SK-MEL-5 (cell line): ENCODE measurements around the gene ABHD17A. TPM values are rescaled to one million over a fixed set of nuclear protein-coding genes. Genes with fewer than 3 reads are reported as not detected.

Source experiments
- DNase-seq: peaks from one replicate; pipeline ENCODE4 v3.0.0-alpha.2; 2016; ENCODE audit warnings: low read depth, low spot score
- in situ Hi-C: cut with HindIII; loops from 2 replicates; pipeline ENCODE4 v1.10.0; 2016; ENCODE audit warnings: low sequenced_read_pairs, high pct_unique_total_duplicates, low pct_unique_long_range_greater_than_20kb
- total RNA-seq: library from RNA; depleted of rRNA; stranded (reverse); fragments of >200 nt; shearing (Covaris generic); gene quantifications from 2 replicates; pipeline ENCODE4 v1.2.3, GENCODE V29; 2014; rRNA removed

Gene ABHD17A
- total RNA-seq, 1 experiment from 2014 or later: 48.0 TPM

GRCh38 chr19:1837625-1838105, 47.6 kb downstream of the ABHD17A start:
- peak; percentile 47 for DNase-seq
- in situ Hi-C loops: no loop called here

GRCh38 chr19:1837222-1837565, 48.1 kb downstream of the ABHD17A start:
- in situ Hi-C loops: no loop called here
- no peak for DNase-seq

DNA sequence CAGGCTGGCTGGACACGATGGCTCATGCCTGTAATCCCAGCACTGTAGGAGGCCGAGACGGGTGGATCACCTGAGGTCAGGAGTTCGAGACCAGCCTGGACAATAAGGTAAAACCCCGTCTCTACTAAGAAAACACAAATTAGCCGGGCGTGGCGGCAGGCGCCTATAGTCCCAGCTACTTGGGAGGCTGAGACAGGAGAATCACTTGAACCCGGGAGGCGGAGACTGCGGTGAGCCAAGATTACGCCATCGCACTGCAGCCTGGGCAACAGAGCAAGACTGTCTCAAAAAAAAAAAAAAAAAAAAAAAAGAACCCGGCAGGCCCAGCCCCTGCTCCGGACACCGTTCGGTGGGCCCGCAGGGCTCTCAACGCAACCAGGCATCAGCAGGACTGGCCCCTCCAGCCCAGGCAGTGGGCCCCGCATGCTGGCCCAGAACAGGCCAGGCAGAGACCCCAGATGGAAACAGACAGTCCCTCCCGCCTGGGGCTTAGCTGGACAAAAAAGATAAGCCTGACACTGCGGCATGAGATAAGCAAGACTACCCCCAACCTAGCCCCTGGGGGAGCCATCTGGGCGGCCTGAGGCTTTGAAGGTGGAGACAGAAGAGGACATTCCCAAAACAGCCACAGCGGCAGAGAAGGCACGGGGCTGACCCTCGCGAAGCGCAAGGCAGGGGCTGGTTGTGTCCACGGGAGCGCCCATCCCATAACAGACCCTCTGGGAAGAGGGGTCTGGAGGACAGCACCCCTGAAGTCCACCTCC, 48.7 kb downstream of the ABHD17A start:
- no peak for DNase-seq
- in situ Hi-C loops: no loop called here

DNA sequence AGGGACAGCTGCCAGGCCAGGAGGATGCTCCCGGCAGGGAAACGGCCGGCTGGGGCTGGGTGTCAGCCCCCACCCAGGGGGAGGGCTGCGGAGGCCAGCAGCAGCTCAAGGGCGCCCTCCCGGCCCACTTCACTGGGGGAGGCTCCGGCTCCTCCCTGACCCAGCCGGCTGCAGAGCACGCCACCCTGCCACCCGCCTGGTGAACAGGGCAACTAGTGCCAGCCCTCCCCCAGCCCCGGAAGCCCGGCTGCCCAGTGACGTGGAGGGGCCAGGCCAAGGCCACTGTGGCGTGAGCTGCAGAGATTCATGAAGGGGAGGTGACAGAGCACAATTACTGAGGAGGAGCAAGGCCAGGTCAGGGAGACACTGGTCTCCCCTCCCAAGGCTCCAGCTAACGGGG, 51.8 kb downstream of the ABHD17A start:
- in situ Hi-C loops: no loop called here
- DNase-seq: no peak

DNA sequence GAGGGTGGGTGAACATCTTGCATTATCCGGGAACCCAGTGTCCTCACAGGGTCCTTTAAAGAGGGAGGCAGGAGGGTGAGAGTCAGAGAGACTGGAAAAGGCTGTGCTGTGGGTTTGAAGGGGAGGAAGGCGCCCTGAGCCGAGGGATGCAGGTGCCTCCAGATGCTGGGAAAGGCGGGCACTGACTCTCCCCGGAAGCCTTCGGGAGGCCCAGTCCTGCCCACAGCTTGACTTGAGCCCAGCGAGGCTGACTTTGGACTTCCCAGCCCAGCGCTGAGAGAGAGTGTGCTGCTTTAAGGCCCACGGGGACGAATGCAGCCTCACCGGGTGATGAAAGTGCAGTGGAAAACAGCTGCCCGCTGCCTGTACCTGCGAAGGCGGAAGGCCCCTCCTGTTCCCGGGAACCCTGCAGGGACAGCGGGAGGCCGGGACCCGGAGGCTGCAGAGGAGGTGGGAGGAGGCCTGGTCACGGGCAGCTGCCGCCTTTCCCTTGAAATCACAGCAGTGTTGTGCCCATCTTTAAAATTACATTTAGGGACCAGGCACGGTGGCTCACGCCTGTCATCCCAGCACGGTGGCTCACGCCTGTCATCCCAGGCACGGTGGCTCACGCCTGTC, 53.1 kb downstream of the ABHD17A start:
- in situ Hi-C loops: no loop called here
- DNase-seq: no peak

- DNase-seq: no peak
- in situ Hi-C loops: no loop called here
These were observed 54.3 kb downstream of the ABHD17A start for GRCh38 chr19:1830978-1831377.

DNA sequence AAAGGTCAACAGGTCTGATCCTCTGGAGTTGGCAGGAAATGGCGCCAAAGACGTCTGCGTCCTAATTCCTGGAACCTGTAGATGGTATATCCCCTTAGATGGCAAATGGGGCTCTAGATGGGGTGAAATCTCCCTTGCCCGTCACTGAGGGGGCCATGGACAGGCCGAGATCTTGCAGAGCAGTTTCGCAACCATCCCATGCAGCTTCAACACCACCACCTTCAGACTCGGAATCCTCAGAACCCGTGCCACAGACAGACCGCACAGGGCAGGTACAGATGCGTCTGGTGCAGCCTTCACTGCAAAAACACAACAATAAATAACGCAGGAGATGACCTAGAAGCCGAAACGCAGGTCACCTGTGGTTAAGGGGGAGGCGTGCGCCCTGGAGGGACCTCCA, 54.7 kb downstream of the ABHD17A start:
- in situ Hi-C loops: no loop called here
- DNase-seq: no peak

GRCh38 chr19:1829958-1830357, 55.3 kb downstream of the ABHD17A start:
- DNase-seq: no peak
- in situ Hi-C loops: no loop called here

DNA sequence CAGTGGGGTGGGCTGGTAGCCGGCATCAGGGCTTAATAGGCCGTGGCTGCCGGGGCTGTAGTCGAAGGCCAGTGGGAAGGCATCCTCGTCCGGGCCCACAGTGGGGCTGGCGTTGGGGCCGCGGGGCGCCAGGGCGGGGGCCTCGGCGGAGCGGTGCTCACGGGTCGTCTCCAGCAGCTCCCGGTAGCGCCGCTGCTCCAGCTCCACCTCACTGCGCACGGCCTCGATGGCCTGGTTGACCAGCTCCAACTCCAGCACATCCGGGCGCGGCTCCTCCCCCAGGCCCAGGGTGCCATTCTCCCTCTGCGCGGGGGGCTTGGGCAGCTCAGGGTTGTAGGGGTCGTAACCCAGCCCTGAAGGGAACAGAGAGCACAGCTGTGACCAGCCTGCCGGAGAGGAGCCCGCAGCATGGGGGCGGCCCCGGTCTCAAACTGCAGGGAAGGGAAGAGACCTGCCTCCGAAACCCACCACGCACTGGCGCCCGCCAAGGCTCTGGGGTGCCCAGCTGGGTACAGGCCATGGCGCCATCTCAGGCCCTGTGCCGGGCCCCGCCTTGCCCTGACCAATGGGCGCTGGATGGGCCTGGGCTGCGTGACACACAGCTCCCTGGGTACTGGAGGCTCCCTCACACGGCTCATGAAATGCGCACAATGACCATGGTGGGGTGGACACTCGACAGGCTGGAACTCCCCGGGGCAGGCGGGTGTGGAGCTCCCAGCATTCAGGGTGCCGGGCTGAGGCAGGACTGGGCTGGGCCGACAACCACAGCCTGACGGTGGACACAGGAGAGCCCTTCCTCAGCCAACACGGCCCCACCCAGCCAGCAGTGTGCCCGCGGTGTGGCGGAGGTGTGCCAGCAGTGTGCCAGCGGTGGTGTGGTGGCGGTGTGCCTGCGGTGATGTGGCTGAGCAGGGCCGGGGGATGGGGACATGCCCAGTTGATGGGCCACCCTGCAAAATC, 56.7 kb downstream of the ABHD17A start:
- no peak for DNase-seq
- in situ Hi-C loops: no loop called here

GRCh38 chr19:1827566-1828278, 57.6 kb downstream of the ABHD17A start:
- in situ Hi-C loops: no loop called here
- DNase-seq: no peak

Other genes starting within 250 kb of the ABHD17A start
- gene TCF3, start 232.9 kb downstream of the ABHD17A start, total RNA-seq: 21.4 and 23.2 TPM in 2 replicates
- not detected in 2 replicates for gene ONECUT3, start 132.0 kb downstream of the ABHD17A start, total RNA-seq
- 1.4 and 2.0 TPM in 2 replicates for gene ATP8B3, start 73.2 kb downstream of the ABHD17A start, total RNA-seq
- gene REXO1, start 37.0 kb downstream of the ABHD17A start, total RNA-seq: 4.2 and 4.3 TPM in 2 replicates
- gene KLF16, start 21.9 kb downstream of the ABHD17A start, total RNA-seq: 7.1 and 10.0 TPM in 2 replicates
- 2.6 and 3.0 TPM in 2 replicates for gene ADAT3, start 19.9 kb upstream of the ABHD17A start, total RNA-seq
- gene SCAMP4, start 19.9 kb upstream of the ABHD17A start, total RNA-seq: 38.5 and 41.7 TPM in 2 replicates
- 45.1 and 49.3 TPM in 2 replicates for gene CSNK1G2, start 55.7 kb upstream of the ABHD17A start, total RNA-seq
- gene BTBD2, start 130.2 kb upstream of the ABHD17A start, total RNA-seq: 30.2 and 34.5 TPM in 2 replicates
- 19.1 and 22.2 TPM in 2 replicates for gene MKNK2, start 165.7 kb upstream of the ABHD17A start, total RNA-seq
- gene MOB3A, start 210.8 kb upstream of the ABHD17A start, total RNA-seq: 5.0 and 5.1 TPM in 2 replicates
- gene IZUMO4, start 211.4 kb upstream of the ABHD17A start, total RNA-seq: 0.40 TPM in 1 of 2 replicates, not detected in the other